ENCODE results near the gene MACROD1. TPM values are rescaled to one million over a fixed set of nuclear protein-coding genes. Genes with fewer than 3 reads are reported as not detected.

MACROD1 gene
- 9.3 and 18.4 TPM in 2 replicates for total RNA-seq

GRCh38 chr11:64165842-64166635 lies at the start of gene MACROD1:
MACROD1 (minus strand) TSS chr11:64166113; CDS start chr11:64165994, 119 bp downstream.
- DNase-seq (ENCODE audit: low read depth), result peak; percentile 47

GRCh38 chr11:64211181-64211872 lies 45.4 kb upstream of the MACROD1 start:
- no peak for DNase-seq (ENCODE audit: low read depth)

- DNase-seq (ENCODE audit: low read depth), result no peak
These were observed 44.5 kb upstream of the MACROD1 start for GRCh38 chr11:64210301-64211020.

- no peak for DNase-seq (ENCODE audit: low read depth)
These were observed 43.6 kb upstream of the MACROD1 start for GRCh38 chr11:64209563-64209843.

GRCh38 chr11:64208796-64209562 lies 43.1 kb upstream of the MACROD1 start:
- DNase-seq (ENCODE audit: low read depth), result no peak

GRCh38 chr11:64208086-64208795 lies 42.3 kb upstream of the MACROD1 start:
- no peak for DNase-seq (ENCODE audit: low read depth)

GRCh38 chr11:64207256-64208085 lies 41.6 kb upstream of the MACROD1 start:
- DNase-seq (ENCODE audit: low read depth), result no peak

- no peak for DNase-seq (ENCODE audit: low read depth)
These were observed 40.7 kb upstream of the MACROD1 start, which contains the start of gene FERMT3 for GRCh38 chr11:64206457-64207255. FERMT3 (plus strand) TSS chr11:64206721; CDS start chr11:64207365, 644 bp downstream.

- peak; percentile 85 for DNase-seq (ENCODE audit: low read depth)
These were observed 38.6 kb upstream of the MACROD1 start for GRCh38 chr11:64204464-64204989.

GRCh38 chr11:64204080-64204440 lies 38.1 kb upstream of the MACROD1 start:
- DNase-seq (ENCODE audit: low read depth), result no peak

- DNase-seq (ENCODE audit: low read depth), result no peak
These were observed 37.6 kb upstream of the MACROD1 start for GRCh38 chr11:64203421-64204079.

GRCh38 chr11:64202992-64203391 lies 37.1 kb upstream of the MACROD1 start:
- no peak for DNase-seq (ENCODE audit: low read depth)

- no peak for DNase-seq (ENCODE audit: low read depth)
These were observed 35.6 kb upstream of the MACROD1 start for GRCh38 chr11:64201543-64201942.

- DNase-seq (ENCODE audit: low read depth), result no peak
These were observed 32.6 kb upstream of the MACROD1 start for GRCh38 chr11:64198511-64198910.

- no peak for DNase-seq (ENCODE audit: low read depth)
These were observed 30.7 kb upstream of the MACROD1 start for GRCh38 chr11:64196626-64197025.

GRCh38 chr11:64192434-64192833 lies 26.5 kb upstream of the MACROD1 start:
- DNase-seq (ENCODE audit: low read depth), result no peak

GRCh38 chr11:64186492-64187165 lies 20.7 kb upstream of the MACROD1 start:
- DNase-seq (ENCODE audit: low read depth), result no peak
